T-helper 1 cell treated with Interleukin-12 subunit alpha and Interleukin-12 subunit beta and Interleukin-4 antibody, amounts not matched to agents 30 μg/mL and 1 μg/mL, for 36 hours (primary cell): ENCODE data around the gene CRNN.

Source experiments
- H3K27ac Mint-ChIP-seq: one replicate; pipeline ENCODE4 v1.8.0; 2021; ENCODE audit warnings: mild to moderate bottlenecking, mixed read lengths
- H3K27me3 Mint-ChIP-seq: one replicate; pipeline ENCODE4 v1.8.0; 2021; ENCODE audit warnings: low read depth, mixed read lengths
- H3K36me3 Mint-ChIP-seq: one replicate; pipeline ENCODE4 v1.8.0; 2021; ENCODE audit warnings: low read depth, mixed read lengths
- H3K4me1 Mint-ChIP-seq: one replicate; pipeline ENCODE4 v1.8.0; 2021; ENCODE audit warnings: low read depth, mixed read lengths
- H3K4me3 Mint-ChIP-seq: one replicate; pipeline ENCODE4 v1.8.0; 2021; ENCODE audit warnings: mild to moderate bottlenecking, moderate library complexity, mixed read lengths
- H3K9me3 Mint-ChIP-seq: one replicate; pipeline ENCODE4 v1.8.0; 2021; ENCODE audit warnings: mixed read lengths

The CRNN gene

GRCh38 chr1:152397474-152397873 is 16.6 kb downstream of the CRNN start:
- H3K9me3 Mint-ChIP-seq = no peaks in the 10 kb centered on the region
- no peaks in the 10 kb centered on the region for H3K36me3 Mint-ChIP-seq
- H3K27me3 Mint-ChIP-seq = peaks cover 26% of the 10 kb centered on the region
- H3K4me1 Mint-ChIP-seq = no peaks in the 10 kb centered on the region
- no peak overlapping the region for H3K27ac Mint-ChIP-seq
- H3K4me3 Mint-ChIP-seq = no peak overlapping the region

- H3K27ac Mint-ChIP-seq = no peak overlapping the region
These were observed 19.9 kb downstream of the CRNN start for GRCh38 chr1:152394151-152394550.

GRCh38 chr1:152392909-152393308 is 21.2 kb downstream of the CRNN start:
- no peak overlapping the region for H3K4me3 Mint-ChIP-seq
- H3K4me1 Mint-ChIP-seq = no peaks in the 10 kb centered on the region
- no peaks in the 10 kb centered on the region for H3K9me3 Mint-ChIP-seq
- H3K27ac Mint-ChIP-seq = no peak overlapping the region
- H3K36me3 Mint-ChIP-seq = no peaks in the 10 kb centered on the region
- peaks cover 43% of the 10 kb centered on the region for H3K27me3 Mint-ChIP-seq

More at GRCh38 chr1:152394151-152394550, 19.9 kb downstream of the CRNN start:
- H3K4me1 Mint-ChIP-seq = no peaks in the 10 kb centered on the region
- H3K27me3 Mint-ChIP-seq = peaks cover 33% of the 10 kb centered on the region
- no peaks in the 10 kb centered on the region for H3K9me3 Mint-ChIP-seq
- H3K4me3 Mint-ChIP-seq = no peak overlapping the region
- H3K36me3 Mint-ChIP-seq = no peaks in the 10 kb centered on the region

GRCh38 chr1:152388889-152389288 is 25.2 kb downstream of the CRNN start:
- peaks cover 24% of the 10 kb centered on the region for H3K27me3 Mint-ChIP-seq
- H3K4me1 Mint-ChIP-seq = no peaks in the 10 kb centered on the region
- no peaks in the 10 kb centered on the region for H3K9me3 Mint-ChIP-seq
- no peak overlapping the region for H3K4me3 Mint-ChIP-seq
- no peak overlapping the region for H3K27ac Mint-ChIP-seq
- H3K36me3 Mint-ChIP-seq = no peaks in the 10 kb centered on the region

- no peak overlapping the region for H3K4me3 Mint-ChIP-seq
- no peaks in the 10 kb centered on the region for H3K36me3 Mint-ChIP-seq
- no peaks in the 10 kb centered on the region for H3K9me3 Mint-ChIP-seq
- H3K27me3 Mint-ChIP-seq = peaks cover 19% of the 10 kb centered on the region
- H3K4me1 Mint-ChIP-seq = no peaks in the 10 kb centered on the region
- H3K27ac Mint-ChIP-seq = no peak overlapping the region
These were observed 27.1 kb downstream of the CRNN start for GRCh38 chr1:152386940-152387339.

GRCh38 chr1:152380932-152381331 is 33.1 kb downstream of the CRNN start:
- no peak overlapping the region for H3K4me3 Mint-ChIP-seq
- H3K27me3 Mint-ChIP-seq = peaks cover 11% of the 10 kb centered on the region
- H3K4me1 Mint-ChIP-seq = no peaks in the 10 kb centered on the region
- H3K9me3 Mint-ChIP-seq = no peaks in the 10 kb centered on the region
- H3K27ac Mint-ChIP-seq = no peak overlapping the region
- no peaks in the 10 kb centered on the region for H3K36me3 Mint-ChIP-seq

GRCh38 chr1:152374451-152374850 is 39.6 kb downstream of the CRNN start:
- Mint-ChIP-seq H3K4me1 (no peaks in the 10 kb centered on the region), H3K36me3 (no peaks in the 10 kb centered on the region), H3K27me3 (peaks cover 13% of the 10 kb centered on the region), H3K27ac (no peak overlapping the region), H3K9me3 (peaks cover 1% of the 10 kb centered on the region), H3K4me3 (no peak overlapping the region)

- Mint-ChIP-seq H3K27ac (no peak overlapping the region), H3K4me3 (no peak overlapping the region), H3K9me3 (peaks cover 10% of the 10 kb centered on the region), H3K27me3 (peaks cover 14% of the 10 kb centered on the region), H3K4me1 (no peaks in the 10 kb centered on the region), H3K36me3 (no peaks in the 10 kb centered on the region)
These were observed 41.4 kb downstream of the CRNN start for GRCh38 chr1:152372672-152373071.

GRCh38 chr1:152367436-152367835 is 46.6 kb downstream of the CRNN start:
- H3K9me3 Mint-ChIP-seq = peaks cover 10% of the 10 kb centered on the region
- no peak overlapping the region for H3K27ac Mint-ChIP-seq
- H3K4me1 Mint-ChIP-seq = no peaks in the 10 kb centered on the region
- no peak overlapping the region for H3K4me3 Mint-ChIP-seq
- peaks cover 4% of the 10 kb centered on the region for H3K27me3 Mint-ChIP-seq
- H3K36me3 Mint-ChIP-seq = no peaks in the 10 kb centered on the region

- Mint-ChIP-seq H3K9me3 (peaks cover 12% of the 10 kb centered on the region), H3K36me3 (no peaks in the 10 kb centered on the region), H3K4me1 (no peaks in the 10 kb centered on the region), H3K27ac (no peak within 1 kb of the TSS), H3K4me3 (no peak within 1 kb of the TSS), H3K27me3 (no peaks in the 10 kb centered on the region)
These were observed 54.2 kb downstream of the CRNN start, which contains the start of gene FLG2 for GRCh38 chr1:152359906-152360305. Gene FLG2, minus strand, starts transcription at chr1:152360006. Its CDS starts 1,122 bp downstream, at chr1:152358884.
